Breast epithelium (tissue), 4 donors: ENCODE results near the gene COLEC11. TPM values are rescaled to one million over a fixed set of nuclear protein-coding genes. Genes with fewer than 3 reads are reported as not detected.

ENCODE experiments used
- DNase-seq, 2 donors: peaks; one replicate each; pipeline ENCODE4 v3.0.0-alpha.2; 2019; ENCODE audit warnings: low spot score in 2 of 2
- H3K27ac ChIP-seq, 2 donors: fragments of 200-600 bp; sonication (generic) in 1 of 2; one replicate each; pipeline ENCODE4 v1.5.1; 2016 to 2019; ENCODE audit warnings: mild to moderate bottlenecking in 1 of 2
- H3K27me3 ChIP-seq, 2 donors: fragments of 200-600 bp; sonication (generic) in 1 of 2; one replicate each; pipeline versions ENCODE4 v1.5.1 to v1.6.0; 2017 to 2019; ENCODE audit warnings: control low read depth in 1 of 2, mild to moderate bottlenecking in 1 of 2
- H3K36me3 ChIP-seq: fragments of 200-600 bp; one replicate; pipeline ENCODE4 v1.5.1; 2019
- H3K4me1 ChIP-seq, 2 donors: fragments of 200-600 bp; sonication (generic); one replicate each; pipeline ENCODE4 v1.5.1; 2016 to 2019; ENCODE audit warnings: control low read depth in 1 of 2
- H3K4me3 ChIP-seq, 3 donors: fragments of 200-600 bp; sonication (generic); 1 replicate in 2 of 3; 2 replicates in 1 of 3; pipeline ENCODE4 v1.5.1; 2016 to 2019; ENCODE audit warnings: mild to moderate bottlenecking in 3 of 3, moderate library complexity in 2 of 3
- H3K9me3 ChIP-seq, 2 donors: fragments of 200-600 bp; sonication (generic) in 1 of 2; one replicate each; pipeline ENCODE4 v1.5.1; 2016 to 2019; ENCODE audit warnings: control low read depth in 1 of 2
- POLR2A ChIP-seq: fragments of 450-650 bp; IDR thresholded peaks from one replicate; pipeline ENCODE4 v1.6.1; 2016; ENCODE audit warnings: antibody characterized with exemption, mild to moderate bottlenecking, moderate library complexity
- POLR2AphosphoS5 ChIP-seq, 3 donors: sonication (generic); formaldehyde crosslinking; IDR thresholded peaks; one replicate each; pipeline ENCODE4 v1.6.1; 2017; ENCODE audit warnings: antibody characterized with exemption in 3 of 3
- intact Hi-C: fragments of 100-400 bp; cut with DNase I; formaldehyde crosslinking; loops from one replicate; pipeline ENCODE4 v1.15.1; 2023; ENCODE audit warnings: low total_unique reads
- total RNA-seq, 3 donors: library from RNA; depleted of rRNA; stranded (reverse); fragments of >200 nt; gene quantifications; one replicate each; pipeline ENCODE4 v1.1.0, GENCODE V29; 2016
- TF ChIP-seq, protein P1 (sequence below), 3 donors: fragments of 450-650 bp; IDR thresholded peaks; one replicate each; pipeline ENCODE4 v1.5.1; 2016 to 2017; ENCODE audit warnings: antibody characterized with exemption in 3 of 3, mild to moderate bottlenecking in 3 of 3, moderate library complexity in 3 of 3

The COLEC11 gene
- total RNA-seq, 3 donors from 2014 or later = 0.33 to 1.9 (median 1.0) TPM

DNA sequence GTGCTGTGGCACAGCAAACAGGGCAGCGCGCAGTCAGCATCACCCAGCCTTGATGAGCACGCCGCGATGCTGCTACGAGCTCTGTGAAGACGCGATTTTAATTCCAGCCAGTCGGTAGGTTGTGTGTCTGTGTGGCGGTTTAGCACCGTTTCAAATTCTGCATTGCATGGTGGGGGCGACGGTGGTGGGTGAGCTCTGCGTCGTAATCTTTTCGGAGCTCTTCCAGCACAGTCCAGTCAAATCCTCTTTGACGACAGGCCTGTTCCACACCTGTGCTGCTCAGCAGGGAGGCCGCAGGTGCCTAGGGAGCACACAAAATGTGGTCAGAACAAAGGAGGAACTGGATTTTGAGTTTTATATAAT lies 71.7 kb downstream of the COLEC11 start:
- TF ChIP-seq POLR2AphosphoS5 (IDR thresholded peaks at IDR 0.05) (no peak), POLR2A (no peak)
- TF ChIP-seq, protein P1, sequence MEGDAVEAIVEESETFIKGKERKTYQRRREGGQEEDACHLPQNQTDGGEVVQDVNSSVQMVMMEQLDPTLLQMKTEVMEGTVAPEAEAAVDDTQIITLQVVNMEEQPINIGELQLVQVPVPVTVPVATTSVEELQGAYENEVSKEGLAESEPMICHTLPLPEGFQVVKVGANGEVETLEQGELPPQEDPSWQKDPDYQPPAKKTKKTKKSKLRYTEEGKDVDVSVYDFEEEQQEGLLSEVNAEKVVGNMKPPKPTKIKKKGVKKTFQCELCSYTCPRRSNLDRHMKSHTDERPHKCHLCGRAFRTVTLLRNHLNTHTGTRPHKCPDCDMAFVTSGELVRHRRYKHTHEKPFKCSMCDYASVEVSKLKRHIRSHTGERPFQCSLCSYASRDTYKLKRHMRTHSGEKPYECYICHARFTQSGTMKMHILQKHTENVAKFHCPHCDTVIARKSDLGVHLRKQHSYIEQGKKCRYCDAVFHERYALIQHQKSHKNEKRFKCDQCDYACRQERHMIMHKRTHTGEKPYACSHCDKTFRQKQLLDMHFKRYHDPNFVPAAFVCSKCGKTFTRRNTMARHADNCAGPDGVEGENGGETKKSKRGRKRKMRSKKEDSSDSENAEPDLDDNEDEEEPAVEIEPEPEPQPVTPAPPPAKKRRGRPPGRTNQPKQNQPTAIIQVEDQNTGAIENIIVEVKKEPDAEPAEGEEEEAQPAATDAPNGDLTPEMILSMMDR (IDR thresholded peaks at IDR 0.05) = no peak
- H3K4me1 ChIP-seq = no peaks in the 10 kb centered on the region
- H3K27me3 ChIP-seq = no peaks in the 10 kb centered on the region
- H3K27ac ChIP-seq = no peak overlapping the region
- H3K9me3 ChIP-seq = no peaks in the 10 kb centered on the region
- no peak for DNase-seq
- no peaks in the 10 kb centered on the region for H3K36me3 ChIP-seq
- intact Hi-C loops = no loop called here
- H3K4me3 ChIP-seq = no peak overlapping the region

DNA sequence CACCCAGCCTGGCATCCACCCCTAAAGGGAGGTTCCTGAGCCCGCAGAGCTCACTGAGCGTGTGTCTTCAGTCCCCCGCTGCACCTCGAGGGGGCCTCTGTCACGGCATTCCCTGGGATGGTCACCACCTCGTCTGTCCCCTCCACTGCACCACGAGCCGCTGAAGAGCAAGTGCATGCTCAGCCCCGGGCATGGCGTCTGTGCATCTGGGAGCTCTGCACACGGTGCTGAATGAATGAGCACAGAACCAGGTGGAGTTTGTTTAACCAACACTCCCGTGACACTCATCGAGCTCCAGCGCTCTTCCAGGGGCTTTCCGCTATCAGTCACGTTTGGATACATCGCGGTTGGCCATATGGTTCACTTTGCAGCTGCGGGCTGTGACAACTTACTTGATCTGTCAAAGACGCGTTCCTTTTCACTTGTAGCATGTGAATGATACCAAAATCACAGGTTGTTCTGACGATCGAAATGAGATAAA lies 72.3 kb downstream of the COLEC11 start:
- peak overlapping the region in 1 of 3 donors; percentile 25 for H3K4me3 ChIP-seq

DNA sequence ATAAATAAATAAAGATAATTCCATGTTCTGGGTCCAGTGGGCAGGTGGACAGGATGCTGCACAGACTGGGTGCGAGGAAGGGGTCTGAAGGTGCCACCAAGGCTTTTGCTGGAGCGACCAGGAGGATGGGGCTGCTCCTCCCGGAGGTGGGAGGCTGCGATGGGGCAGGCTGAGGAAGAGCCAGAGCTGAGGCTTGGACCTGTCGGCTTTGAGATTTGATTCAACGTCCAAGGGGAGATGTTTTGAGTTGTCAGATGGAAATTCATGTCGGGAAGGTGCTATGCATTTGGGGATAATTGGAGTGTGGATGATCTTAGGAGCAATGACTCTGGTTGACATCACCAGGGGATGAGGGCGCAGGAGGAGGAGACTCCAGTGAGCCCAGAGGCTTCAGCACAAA lies 74.7 kb downstream of the COLEC11 start:
- intact Hi-C loops = no loop called here
- Histone ChIP-seq H3K4me3 (no peak overlapping the region), H3K4me1 (no peaks in the 10 kb centered on the region), H3K9me3 (no peaks in the 10 kb centered on the region), H3K27me3 (no peaks in the 10 kb centered on the region), H3K36me3 (no peaks in the 10 kb centered on the region), H3K27ac (no peak overlapping the region)
- TF ChIP-seq POLR2A (no peak), POLR2AphosphoS5 (IDR thresholded peaks at IDR 0.05) (no peak)
- TF ChIP-seq, protein P1 (IDR thresholded peaks at IDR 0.05) = no peak
- DNase-seq = no peak

More for the DNA sequence above, 72.3 kb downstream of the COLEC11 start:
- no peaks in the 10 kb centered on the region for H3K9me3 ChIP-seq
- H3K4me1 ChIP-seq = no peaks in the 10 kb centered on the region
- H3K36me3 ChIP-seq = no peaks in the 10 kb centered on the region
- intact Hi-C loops = no loop called here
- TF ChIP-seq POLR2A = no peak
- TF ChIP-seq, protein P1 (IDR thresholded peaks at IDR 0.05) = no peak
- no peak for TF ChIP-seq POLR2AphosphoS5 (IDR thresholded peaks at IDR 0.05)
- H3K27ac ChIP-seq = no peak overlapping the region
- H3K27me3 ChIP-seq = no peaks in the 10 kb centered on the region
- DNase-seq = no peak

DNA sequence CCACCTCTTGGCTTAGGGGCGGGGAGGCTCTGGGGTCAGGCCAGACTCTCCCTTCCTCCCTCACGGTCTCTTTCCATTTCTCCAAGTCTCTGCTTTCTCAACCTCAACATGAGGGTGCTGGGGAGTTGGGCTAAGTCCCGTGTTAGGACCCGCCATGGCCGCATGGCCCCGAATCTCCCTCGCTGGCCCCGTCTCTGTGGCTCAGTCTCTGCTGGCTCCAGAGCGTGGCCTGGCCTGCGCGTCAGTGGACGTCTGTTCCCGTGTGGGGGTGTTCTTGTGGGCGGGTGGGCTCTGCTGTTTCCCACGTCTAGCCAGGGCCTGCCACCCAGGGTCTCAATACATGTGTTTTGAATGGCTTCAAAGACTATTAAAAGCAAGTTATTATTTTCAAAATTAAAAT lies 75.5 kb downstream of the COLEC11 start:
- Histone ChIP-seq H3K4me1 (no peaks in the 10 kb centered on the region), H3K27me3 (no peaks in the 10 kb centered on the region), H3K4me3 (no peak overlapping the region), H3K27ac (no peak overlapping the region), H3K36me3 (no peaks in the 10 kb centered on the region), H3K9me3 (no peaks in the 10 kb centered on the region)
- DNase-seq = no peak
- TF ChIP-seq, protein P1 (IDR thresholded peaks at IDR 0.05) = no peak
- TF ChIP-seq POLR2A (no peak), POLR2AphosphoS5 (IDR thresholded peaks at IDR 0.05) (no peak)
- intact Hi-C loops = no loop called here

DNA sequence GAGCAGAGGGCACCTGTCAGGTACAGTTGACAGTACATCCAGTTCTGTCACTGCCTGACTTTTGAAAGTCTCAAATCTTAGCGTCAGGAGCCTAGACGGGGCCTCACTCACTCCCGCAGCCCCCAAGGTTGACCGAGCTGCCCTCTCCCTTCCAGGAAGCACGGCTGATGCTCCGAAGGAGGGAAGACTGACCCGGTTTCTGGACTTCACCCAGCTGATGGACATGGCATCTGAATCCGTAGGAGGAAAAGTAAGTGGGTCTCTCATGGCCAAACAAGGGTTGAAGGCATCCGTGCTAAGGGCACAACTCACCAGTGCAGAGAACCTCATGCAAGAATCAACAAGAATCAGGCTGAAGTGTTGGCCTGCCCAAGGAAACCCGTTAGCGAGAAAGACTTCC lies 76.0 kb downstream of the COLEC11 start:
- H3K4me3 ChIP-seq = no peak overlapping the region
- intact Hi-C loops = no loop called here
- H3K9me3 ChIP-seq = no peaks in the 10 kb centered on the region
- TF ChIP-seq POLR2A = no peak
- TF ChIP-seq POLR2AphosphoS5 (IDR thresholded peaks at IDR 0.05) = no peak
- TF ChIP-seq, protein P1 (IDR thresholded peaks at IDR 0.05) = no peak
- H3K27me3 ChIP-seq = no peaks in the 10 kb centered on the region
- no peak for DNase-seq
- no peaks in the 10 kb centered on the region for H3K4me1 ChIP-seq
- H3K36me3 ChIP-seq = no peaks in the 10 kb centered on the region
- no peak overlapping the region for H3K27ac ChIP-seq
